Fibroblast of peridontal ligament (primary cell): Measurements from ENCODE around the gene LARGE1.
A peak's percentile ranks its signal among the peaks of the same experiment; 100 is the strongest.

Experiments used
- DNase-seq: peaks from one replicate; pipeline ENCODE4 v3.0.0-alpha.2; 2010; ENCODE audit errors: extremely low read depth

Gene LARGE1

DNA sequence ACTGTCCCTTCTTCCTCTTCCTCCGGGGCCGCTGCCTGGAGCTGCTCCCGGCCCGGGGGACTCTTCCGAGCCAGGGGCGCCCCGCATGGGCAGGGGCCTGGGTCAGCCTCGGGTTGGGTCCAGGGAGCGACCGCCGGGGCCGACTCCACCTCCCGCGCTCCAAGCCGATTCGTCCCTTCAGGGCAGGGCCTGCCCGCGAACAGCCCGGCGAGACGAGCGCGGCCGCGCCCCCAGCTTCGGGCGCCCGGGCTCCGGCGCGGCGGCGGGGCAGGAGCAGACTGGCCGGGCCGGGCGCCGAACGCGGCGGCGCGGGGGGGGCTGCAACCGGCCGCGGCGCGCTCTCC lies at the start of gene LARGE1:
LARGE1 (minus strand) TSS at position 280 of the 344 bp plus-strand sequence.
- DNase-seq: no peak

DNA sequence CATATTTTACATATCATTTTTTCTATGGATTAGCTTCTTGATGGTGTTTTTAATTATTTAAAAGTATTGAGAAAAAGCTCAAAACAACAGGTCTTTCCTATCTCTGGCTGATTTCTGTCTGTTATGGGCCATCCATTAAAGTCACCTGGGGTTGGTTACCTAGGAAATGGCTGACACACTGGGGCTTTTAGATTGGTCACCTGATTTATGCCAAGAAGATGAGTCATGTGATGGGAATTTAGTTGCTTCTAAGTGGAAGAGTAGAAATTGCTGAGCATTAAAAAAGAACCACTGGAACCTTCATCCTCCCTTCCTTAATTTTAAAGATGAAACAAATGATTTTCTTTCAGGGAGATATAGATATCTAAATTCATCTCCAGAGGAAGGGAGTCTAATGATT lies 48.8 kb upstream of the LARGE1 start:
- DNase-seq: no peak

DNA sequence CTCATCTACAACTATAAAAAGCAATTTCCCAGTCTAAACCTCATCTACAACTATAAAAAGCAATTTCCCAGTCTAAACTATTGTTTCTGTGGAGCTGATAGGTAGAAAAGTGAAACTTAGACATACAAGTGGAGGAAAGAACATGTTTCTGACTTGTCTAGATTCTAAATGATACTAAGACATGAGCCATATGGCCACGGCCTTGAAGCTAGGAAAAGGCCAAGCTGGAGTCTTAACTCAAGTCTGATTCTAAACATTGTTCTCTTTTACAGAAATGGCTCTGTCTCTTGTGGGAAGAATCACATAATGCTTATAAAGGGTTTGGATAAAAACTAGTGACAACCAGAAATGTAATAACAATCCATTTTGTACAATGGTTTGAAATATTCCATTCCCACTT lies 43.8 kb upstream of the LARGE1 start:
- DNase-seq: no peak

GRCh38 chr22:33962409-33962808 lies 42.1 kb upstream of the LARGE1 start:
- no peak for DNase-seq

DNA sequence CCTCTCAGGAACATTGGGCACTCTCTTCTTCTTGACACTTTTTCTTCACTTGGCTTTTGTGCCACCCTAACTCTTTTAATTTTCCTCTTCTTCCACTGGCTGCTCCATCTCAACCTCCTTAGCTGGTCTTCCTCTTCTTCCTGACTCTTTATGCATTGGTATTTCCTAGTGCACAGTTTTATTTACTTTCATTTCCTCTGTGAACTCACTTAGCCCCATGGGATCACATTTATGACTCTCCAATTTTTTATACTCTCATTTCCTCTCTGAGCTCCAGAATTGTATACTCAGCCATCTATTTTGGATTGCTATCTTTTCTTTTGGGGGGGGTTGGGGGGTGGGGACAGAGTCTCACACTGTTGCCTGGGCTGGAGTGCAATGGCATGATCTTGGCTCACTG lies 38.5 kb upstream of the LARGE1 start:
- DNase-seq: no peak

DNA sequence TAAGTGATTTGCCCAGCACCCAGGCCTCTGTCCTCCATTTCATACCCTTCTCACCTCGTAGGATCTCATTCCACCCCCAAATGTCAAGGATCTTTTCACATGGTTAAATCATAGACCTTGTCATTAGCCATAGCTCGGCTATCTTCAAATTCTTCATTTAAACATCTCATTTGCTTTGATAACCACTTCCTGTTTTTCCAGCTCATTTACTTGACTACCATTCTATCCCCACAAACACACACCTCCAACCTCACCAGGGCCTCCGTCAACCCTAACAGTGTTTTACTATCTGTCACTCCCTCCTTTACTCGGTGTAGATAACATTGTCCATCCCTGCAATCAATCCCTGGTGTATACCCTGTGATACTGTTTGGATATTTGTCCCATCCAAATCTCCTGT lies 36.8 kb upstream of the LARGE1 start:
- DNase-seq: no peak

- no peak for DNase-seq
Observed at GRCh38 chr22:33952776-33953175, 32.5 kb upstream of the LARGE1 start.

DNA sequence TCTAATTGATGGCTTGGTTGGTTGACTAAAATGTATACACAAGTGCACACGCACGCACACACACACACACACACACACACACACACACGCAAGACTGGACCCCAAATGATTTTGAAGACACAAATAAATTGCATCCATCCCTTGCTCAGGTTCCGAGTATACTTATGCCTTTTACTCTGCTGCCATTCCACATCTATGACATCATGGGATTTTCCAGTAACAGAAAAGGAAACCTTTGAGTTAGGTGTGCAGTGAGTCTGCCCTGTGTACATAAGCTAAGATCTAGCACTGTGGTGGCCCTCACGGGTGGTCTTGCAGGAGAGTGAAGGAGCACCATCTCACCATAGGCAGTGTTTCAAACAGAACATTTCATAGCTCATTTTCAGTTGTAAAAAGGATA lies 20.5 kb upstream of the LARGE1 start:
- no peak for DNase-seq

DNA sequence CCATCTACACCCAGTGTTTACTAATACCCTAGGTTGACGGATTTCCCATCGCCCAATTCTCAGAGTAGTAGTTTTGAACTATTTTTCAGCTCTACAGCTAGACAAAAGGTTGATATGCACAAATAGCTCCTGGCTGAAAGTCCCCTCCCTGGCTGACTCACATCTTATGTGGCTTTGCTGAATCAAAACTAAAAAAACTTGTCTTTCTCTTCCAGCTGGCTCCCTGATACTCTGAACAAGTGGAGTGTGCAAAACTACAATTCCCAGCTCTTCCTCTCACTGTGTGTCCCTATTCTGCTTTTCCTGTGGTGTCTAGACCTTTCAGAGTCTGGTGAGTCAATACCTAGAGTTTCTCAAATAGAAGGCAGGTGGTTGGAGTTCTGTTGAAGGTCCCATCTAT lies 12.7 kb upstream of the LARGE1 start:
- DNase-seq: no peak

GRCh38 chr22:33931406-33931805 lies 11.1 kb upstream of the LARGE1 start:
- DNase-seq: no peak

DNA sequence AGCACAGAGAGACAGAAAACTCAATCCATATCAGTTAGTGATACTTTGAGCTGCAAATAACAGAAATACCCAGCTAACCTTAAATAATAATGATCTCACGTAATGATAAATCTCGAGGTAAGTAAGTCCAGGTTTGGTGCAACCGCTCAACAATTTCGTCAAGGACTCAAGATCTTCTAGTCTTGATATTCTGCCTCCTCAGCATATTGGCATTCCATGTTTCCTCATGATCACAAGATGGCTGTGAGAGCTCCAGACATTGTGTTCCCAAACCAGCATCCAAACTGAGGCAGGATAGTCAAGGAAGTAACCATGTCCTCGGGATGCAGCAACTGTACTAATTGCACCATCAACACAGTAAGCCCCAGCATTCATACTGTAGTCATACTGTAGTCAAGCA lies 7.5 kb upstream of the LARGE1 start:
- DNase-seq: no peak

DNA sequence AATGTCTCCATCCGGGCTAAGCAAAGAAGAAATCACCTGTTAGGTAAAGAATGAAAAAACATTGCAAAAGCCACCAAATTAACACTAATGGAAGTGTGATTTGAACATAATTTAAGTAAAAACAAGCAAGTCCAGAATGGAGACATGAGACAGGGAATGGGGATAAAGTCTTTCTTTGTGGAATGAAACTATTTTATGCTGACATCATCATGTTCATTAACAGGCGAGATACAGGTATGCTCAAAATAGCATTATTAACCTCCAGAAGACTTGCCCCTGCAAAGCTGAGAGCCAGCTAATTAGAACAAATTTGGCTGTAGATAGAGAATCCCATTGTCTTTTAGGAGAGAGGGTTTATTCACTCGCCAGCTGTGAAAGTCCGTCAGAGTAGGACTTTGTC lies 4.9 kb upstream of the LARGE1 start:
- no peak for DNase-seq

- peak; percentile 64 for DNase-seq
Observed at GRCh38 chr22:33923660-33924246, 3.5 kb upstream of the LARGE1 start.

- no peak for DNase-seq
Observed at GRCh38 chr22:33923033-33923432, 2.8 kb upstream of the LARGE1 start.

DNA sequence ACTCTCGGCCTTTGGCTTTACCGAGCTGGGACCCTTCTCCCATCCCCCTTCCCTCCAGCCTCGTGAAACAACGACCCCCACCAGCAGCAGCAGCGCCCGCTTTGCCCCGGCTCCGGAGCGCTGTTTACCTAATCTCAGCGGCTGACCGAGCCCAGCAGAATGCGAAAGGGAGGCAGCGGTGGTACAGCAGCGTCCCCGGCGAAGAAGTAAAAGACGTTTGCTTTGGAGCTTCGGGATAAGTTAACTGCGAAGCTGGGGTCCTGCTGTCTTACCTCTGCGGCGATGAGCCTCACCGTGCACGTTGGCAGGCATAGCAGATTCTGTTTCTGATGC lies 2.0 kb upstream of the LARGE1 start:
- DNase-seq: no peak

GRCh38 chr22:33921525-33922348 lies 1.5 kb upstream of the LARGE1 start:
- peak; percentile 30 for DNase-seq

GRCh38 chr22:33920927-33921524 lies 750 bp upstream of the LARGE1 start:
- peak; percentile 84 for DNase-seq

DNA sequence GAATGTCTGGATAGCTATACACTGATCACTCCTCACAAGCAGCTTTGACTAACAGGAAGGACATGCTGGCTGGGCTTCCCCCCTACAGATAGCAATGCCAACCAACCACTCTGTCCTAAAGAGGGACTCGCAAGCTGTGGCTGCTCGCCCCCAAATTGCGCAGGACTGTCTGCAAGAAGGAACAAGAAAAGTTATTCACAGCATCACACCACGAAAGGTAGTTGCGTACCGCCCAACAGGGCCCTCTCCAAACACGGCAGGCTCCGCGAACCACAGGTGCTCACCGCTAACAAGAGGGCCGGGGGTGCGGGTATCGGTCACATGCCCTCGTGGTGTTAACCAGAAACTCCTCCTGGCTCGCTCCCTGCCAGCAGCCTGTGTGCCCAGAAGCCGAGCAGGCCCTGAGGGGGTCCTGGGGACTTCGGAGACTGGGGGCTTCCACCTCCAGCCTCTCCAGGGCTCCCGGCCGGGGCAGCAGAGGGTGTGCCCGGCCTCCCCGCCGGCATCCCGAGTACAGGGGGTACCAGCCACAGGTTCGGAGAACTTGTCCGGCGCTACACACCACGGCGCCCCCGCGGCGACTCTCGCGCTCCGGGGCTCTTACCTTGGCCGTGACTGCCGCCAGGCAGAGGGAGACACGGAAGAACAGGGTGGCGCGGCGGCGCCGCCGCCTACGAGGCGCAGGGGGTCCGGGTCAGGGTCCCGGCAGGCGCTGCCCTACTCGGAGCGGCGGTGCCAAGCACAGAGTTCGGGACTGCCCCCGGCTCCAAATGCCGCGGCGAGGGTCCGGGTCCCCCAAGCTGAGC lies 682 bp downstream of the LARGE1 start:
- DNase-seq: peak; percentile 16

DNA sequence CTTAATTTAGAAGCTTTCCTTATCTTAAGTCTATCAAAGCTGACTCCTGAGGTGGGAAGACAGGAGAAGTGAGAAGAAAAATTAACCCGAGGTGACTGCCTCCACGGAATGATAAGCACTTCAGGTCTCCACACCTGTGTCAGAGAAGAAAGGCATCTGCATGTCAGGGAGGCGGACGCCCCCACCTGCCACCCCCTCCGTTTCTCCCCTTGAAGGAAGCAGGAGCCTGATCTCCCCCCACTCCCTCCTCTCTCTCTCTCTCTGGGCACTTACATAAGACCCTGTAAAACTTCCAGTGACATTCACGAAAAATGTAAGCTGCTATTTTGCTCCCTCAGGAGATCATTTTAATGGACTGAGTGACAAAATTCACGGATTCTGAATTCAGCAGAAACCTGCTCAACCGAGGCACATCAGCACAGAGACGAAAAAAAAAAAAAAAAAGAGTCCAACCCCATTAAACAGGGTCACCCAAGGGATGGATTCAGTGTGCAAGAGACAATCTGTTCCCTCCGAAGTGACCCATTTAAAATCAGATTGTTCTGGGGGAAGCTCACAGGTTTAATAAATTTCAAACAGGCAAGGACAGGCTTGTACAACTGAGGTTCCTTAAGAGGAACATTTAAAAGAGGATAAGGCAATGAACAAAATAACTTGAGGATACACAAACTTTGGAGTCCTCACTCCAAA lies 1.5 kb downstream of the LARGE1 start:
- no peak for DNase-seq

DNA sequence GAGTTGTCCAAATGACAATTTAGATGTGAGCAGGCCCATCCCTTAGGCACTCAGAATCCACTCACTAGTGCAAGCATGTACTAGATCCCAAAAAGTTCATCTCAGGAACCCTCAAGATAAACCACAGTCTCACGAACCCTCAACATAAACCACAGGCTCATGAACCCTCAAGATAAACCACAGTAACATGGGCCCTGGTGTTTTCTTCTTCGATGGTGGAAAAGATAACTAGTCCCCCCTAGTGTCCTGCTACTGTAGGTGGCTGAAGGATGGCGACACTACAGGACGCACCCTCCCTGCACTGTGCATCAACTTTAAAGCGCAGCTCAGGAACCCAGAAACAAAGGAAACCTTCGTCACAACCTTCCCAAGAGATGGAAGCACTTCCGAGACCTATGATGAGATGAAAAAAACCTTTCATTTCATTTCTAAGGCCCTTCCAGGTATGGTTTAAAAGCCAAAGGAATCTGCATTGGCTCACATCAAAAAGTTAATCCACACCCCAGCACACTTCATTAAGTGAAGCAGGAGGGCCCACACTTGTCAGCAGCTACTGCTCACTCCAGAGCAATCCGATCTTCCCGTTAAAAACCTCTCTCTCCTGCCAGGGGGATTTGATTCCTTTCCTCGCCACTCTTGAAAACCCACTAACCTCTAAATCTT lies 2.4 kb downstream of the LARGE1 start:
- DNase-seq: no peak

DNA sequence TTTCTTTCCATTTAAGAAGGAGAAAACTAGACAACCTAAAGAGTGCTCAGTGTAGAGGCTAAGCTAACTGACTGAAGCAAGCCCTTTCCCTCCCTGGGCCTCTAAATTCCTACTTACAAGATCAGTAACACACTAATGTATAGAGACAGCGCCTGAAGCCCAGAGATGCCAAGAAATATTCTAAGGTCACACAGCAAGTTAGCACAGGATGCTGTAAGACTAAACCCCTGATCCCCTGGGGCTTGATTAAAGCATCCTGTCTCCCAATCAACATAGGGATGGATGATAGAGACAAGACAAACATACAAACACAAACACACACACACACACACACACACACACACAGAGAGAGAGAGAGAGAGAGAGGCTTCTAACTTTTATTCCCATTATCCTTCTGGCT lies 5.6 kb downstream of the LARGE1 start:
- DNase-seq: no peak
